SH-SY5Y (cell line): Measurements from ENCODE around the gene ACVR1C.

Experiments used
- GATA2 ChIP-seq: IDR thresholded peaks from 2 replicates; pipeline ENCODE4 v1.6.1; 2011; ENCODE audit warnings: mild to moderate bottlenecking, low read depth, low read length
- GATA3 ChIP-seq: IDR thresholded peaks from 2 replicates; pipeline ENCODE4 v1.6.1; 2011; ENCODE audit warnings: low read depth, mild to moderate bottlenecking, low read length, moderate library complexity

GRCh38 chr2:157593411-157593810 is 35.3 kb downstream of the ACVR1C start:
- TF ChIP-seq GATA2 (no peak), GATA3 (no peak)
